Natural killer cell (primary cell): ENCODE data around the gene OPRL1. TPM values are rescaled to one million over a fixed set of nuclear protein-coding genes. Genes with fewer than 3 reads are reported as not detected.
"Not testable (repeated sequence)": the region's sequence is repeated elsewhere in the genome, so short reads cannot be mapped to it uniquely, and the experiment has no call there.

ENCODE experiments used
- ATAC-seq, 3 donors: fragments of 150-1000 bp in 2 of 3; fragments of 200-7000 bp in 1 of 3; cut with Tn5 transposase; 1 replicate in 1 of 3; 2 replicates in 2 of 3; pipeline ENCODE4 v1.10.0; 2021; ENCODE audit warnings: mild to moderate bottlenecking in 2 of 3, moderate library complexity in 2 of 3
- DNase-seq, 2 donors: peaks; one replicate each; pipeline versions ENCODE4 v3.0.0 to v3.0.0-alpha.2; 2013 to 2021; ENCODE audit warnings: mixed read lengths in 1 of 2
- H3K27ac ChIP-seq: one replicate; pipeline ENCODE4 v1.5.1; 2013; ENCODE audit warnings: mild to moderate bottlenecking, low read length
- H3K27me3 ChIP-seq: one replicate; pipeline ENCODE4 v1.6.1; 2013; ENCODE audit warnings: low read length; ENCODE audit not compliant: control insufficient read depth, insufficient read depth
- H3K36me3 ChIP-seq: one replicate; pipeline ENCODE4 v1.6.1; 2013; ENCODE audit warnings: low read length; ENCODE audit not compliant: control insufficient read depth, insufficient read depth
- H3K4me1 ChIP-seq: one replicate; pipeline ENCODE4 v1.6.1; 2013; ENCODE audit warnings: low read length; ENCODE audit not compliant: control insufficient read depth, insufficient read depth
- H3K4me3 ChIP-seq: one replicate; pipeline ENCODE4 v1.5.1; 2013; ENCODE audit warnings: low read length
- H3K9me3 ChIP-seq: one replicate; pipeline ENCODE4 v1.6.1; 2013; ENCODE audit warnings: low read length; ENCODE audit not compliant: control insufficient read depth, insufficient read depth
- H3K27ac Mint-ChIP-seq, 2 donors: one replicate each; pipeline ENCODE4 v1.8.0; 2022; ENCODE audit warnings: mild to moderate bottlenecking in 2 of 2, mixed read lengths in 2 of 2, moderate library complexity in 1 of 2
- H3K27me3 Mint-ChIP-seq, 2 donors: one replicate each; pipeline ENCODE4 v1.8.0; 2022; ENCODE audit warnings: low read depth in 2 of 2, mixed read lengths in 2 of 2
- H3K36me3 Mint-ChIP-seq: one replicate; pipeline ENCODE4 v1.8.0; 2022; ENCODE audit warnings: mixed read lengths
- H3K4me1 Mint-ChIP-seq, 2 donors: one replicate each; pipeline ENCODE4 v1.8.0; 2022; ENCODE audit warnings: mixed read lengths in 2 of 2
- H3K4me3 Mint-ChIP-seq: one replicate; pipeline ENCODE4 v1.8.0; 2022; ENCODE audit warnings: mild to moderate bottlenecking, moderate library complexity, mixed read lengths
- H3K9me3 Mint-ChIP-seq, 2 donors: one replicate each; pipeline ENCODE4 v1.8.0; 2022; ENCODE audit warnings: mixed read lengths in 2 of 2
- WGBS: methylation state at CpG from one replicate; pipeline ENCODE4 v1.1.7; 2013; ENCODE audit warnings: missing lambda C conversion rate; ENCODE audit not compliant: insufficient coverage; 5-methylcytosine and 5-hydroxymethylcytosine counted together
- intact Hi-C: fragments of 100-400 bp; cut with micrococcal nuclease; formaldehyde crosslinking; loops from one replicate; pipeline ENCODE4 v1.14.2; 2022
- total RNA-seq, 4 donors: library from RNA; stranded (reverse); fragments of 120-200 nt in 1 of 4; gene quantifications; one replicate each; pipeline versions ENCODE4 v1.2.3 to v1.2.4, GENCODE V29; 2013 to 2022
- TF ChIP-seq, protein P1 (sequence below): fragments of 200-600 bp; IDR thresholded peaks from one replicate; pipeline ENCODE4 v1.8.0; 2022; ENCODE audit warnings: antibody characterized with exemption

Gene OPRL1
- total RNA-seq, 3 donors from 2014 or later (not counting 1 experiment from before 2014, with no cell fraction given): 1.2 to 2.2 (median 1.4) TPM

DNA sequence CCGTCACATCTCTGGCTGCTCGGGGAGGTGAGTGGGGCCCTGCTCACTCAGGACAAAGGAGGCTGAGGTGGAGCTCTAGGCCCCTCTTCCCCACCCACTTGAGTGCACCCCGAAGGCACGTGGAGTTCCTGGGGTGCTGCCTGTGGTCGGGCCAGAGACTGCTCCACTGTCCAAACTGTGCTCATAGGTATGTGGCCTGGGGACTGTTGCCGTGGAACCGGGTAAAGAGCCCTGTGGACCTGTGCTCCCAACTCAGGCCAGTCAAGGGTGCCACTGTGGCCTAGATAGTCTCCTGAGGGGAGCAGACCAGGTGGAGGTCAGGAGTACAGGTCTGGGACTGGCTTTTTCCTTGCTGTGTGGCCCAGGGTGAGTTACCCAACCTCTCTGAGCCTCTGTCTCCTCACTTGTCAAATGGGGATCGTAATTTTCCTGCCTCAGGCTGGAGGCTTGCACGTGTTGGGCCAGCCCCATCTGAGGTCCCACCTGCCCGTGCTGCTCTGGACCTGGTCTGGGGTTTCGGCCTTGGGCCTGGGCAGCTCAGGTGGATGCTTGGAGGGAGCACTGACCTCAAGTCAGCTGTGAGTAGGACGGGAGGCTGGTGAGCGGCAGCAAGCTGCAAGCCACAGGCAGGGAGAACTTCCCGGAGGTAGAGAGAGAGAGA lies 39.9 kb downstream of the OPRL1 start:
- Histone ChIP-seq H3K4me3 (no peak overlapping the region), H3K9me3 (no peaks in the 10 kb centered on the region), H3K27ac (no peak overlapping the region), H3K4me1 (peaks cover 10% of the 10 kb centered on the region), H3K36me3 (no peaks in the 10 kb centered on the region), H3K27me3 (peaks cover 5% of the 10 kb centered on the region)
- intact Hi-C loops: loop anchor here (1.0 to 5.0 kb wide), 5 partner anchors 37 to 581 kb away; partner anchors contain the start of gene PRPF6
- 68% methylated on average over 13 of the region's 14 CpGs for WGBS
- H3K36me3 Mint-ChIP-seq: no peaks in the 10 kb centered on the region
- TF ChIP-seq, protein P1, sequence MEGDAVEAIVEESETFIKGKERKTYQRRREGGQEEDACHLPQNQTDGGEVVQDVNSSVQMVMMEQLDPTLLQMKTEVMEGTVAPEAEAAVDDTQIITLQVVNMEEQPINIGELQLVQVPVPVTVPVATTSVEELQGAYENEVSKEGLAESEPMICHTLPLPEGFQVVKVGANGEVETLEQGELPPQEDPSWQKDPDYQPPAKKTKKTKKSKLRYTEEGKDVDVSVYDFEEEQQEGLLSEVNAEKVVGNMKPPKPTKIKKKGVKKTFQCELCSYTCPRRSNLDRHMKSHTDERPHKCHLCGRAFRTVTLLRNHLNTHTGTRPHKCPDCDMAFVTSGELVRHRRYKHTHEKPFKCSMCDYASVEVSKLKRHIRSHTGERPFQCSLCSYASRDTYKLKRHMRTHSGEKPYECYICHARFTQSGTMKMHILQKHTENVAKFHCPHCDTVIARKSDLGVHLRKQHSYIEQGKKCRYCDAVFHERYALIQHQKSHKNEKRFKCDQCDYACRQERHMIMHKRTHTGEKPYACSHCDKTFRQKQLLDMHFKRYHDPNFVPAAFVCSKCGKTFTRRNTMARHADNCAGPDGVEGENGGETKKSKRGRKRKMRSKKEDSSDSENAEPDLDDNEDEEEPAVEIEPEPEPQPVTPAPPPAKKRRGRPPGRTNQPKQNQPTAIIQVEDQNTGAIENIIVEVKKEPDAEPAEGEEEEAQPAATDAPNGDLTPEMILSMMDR: no peak
- peak in 1 of 3 donors; percentile 23 for ATAC-seq
- H3K27me3 Mint-ChIP-seq: peaks cover 9 to 14% of the 10 kb centered on the region in 2 donors
- peak overlapping the region; percentile 77 for H3K4me3 Mint-ChIP-seq
- peaks cover 8% of the 10 kb centered on the region in 2 donors for H3K4me1 Mint-ChIP-seq
- DNase-seq: peak in 1 of 2 donors; percentile 31
- H3K27ac Mint-ChIP-seq: peak overlapping the region; percentile 78 to 91
- H3K9me3 Mint-ChIP-seq: no peaks in the 10 kb centered on the region

DNA sequence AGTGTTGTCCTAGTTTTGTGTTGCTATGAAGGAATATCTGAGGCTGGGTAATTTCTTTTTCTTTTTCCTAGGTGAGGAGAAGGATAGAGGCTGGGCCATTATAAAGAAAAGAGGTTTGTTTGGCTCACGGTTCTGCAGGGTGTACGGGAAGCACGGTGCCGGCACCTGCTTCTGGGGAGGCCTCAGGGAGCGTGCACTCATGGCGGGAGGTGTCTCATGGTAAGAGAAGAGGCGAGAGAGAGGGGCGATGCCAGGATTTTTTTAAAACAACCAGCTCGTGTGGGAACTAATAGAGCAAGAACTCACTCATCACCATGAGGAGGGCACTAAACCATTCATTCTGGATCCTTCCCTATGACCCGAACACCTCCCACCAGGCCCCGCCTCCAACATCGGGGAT lies 41.7 kb downstream of the OPRL1 start:
- TF ChIP-seq, protein P1: no peak
- no peak overlapping the region for H3K4me3 Mint-ChIP-seq
- no peak for ATAC-seq

DNA sequence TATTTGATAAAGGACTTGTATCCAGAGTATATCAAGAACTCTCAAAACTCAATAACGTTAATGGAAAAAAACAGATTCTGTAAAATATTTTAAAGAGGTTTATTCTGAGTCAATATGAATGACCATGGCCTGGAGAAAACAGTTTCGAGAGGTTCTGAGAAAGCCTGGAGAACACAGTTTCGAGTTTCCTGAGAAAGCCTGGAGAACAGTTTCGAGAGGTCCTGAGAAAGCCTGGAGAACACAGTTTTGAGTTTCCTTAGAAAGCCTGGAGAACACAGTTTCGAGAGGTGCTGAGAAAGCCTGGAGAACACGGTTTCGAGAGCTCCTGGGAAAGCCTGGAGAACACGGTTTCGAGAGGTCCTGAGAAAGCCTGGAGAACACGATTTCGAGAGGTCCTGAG lies 43.0 kb downstream of the OPRL1 start:
- H3K9me3 Mint-ChIP-seq, H3K27me3 ChIP-seq, H3K27ac Mint-ChIP-seq, H3K4me1 Mint-ChIP-seq, ATAC-seq, H3K36me3 ChIP-seq, H3K27ac ChIP-seq, H3K4me3 Mint-ChIP-seq, H3K9me3 ChIP-seq, H3K4me3 ChIP-seq, H3K36me3 Mint-ChIP-seq, DNase-seq: not testable (repeated sequence)
- H3K27me3 Mint-ChIP-seq: peaks cover 9 to 14% of the 10 kb centered on the region in 2 donors
- 88% methylated on average over 11 of the region's 11 CpGs for WGBS
- intact Hi-C loops: loop anchor here (5.0 kb wide), 1 partner anchor 336 kb away; no protein-coding TSS in a partner anchor
- H3K4me1 ChIP-seq: peaks cover 10% of the 10 kb centered on the region

More for the DNA sequence above, 41.7 kb downstream of the OPRL1 start:
- Mint-ChIP-seq H3K36me3 (no peaks in the 10 kb centered on the region), H3K27ac (no peak overlapping the region), H3K9me3 (no peaks in the 10 kb centered on the region), H3K27me3 (peaks cover 9 to 14% of the 10 kb centered on the region in 2 donors), H3K4me1 (peaks cover 8% of the 10 kb centered on the region in 2 donors)
- H3K36me3 ChIP-seq: no peaks in the 10 kb centered on the region
- DNase-seq: no peak
- H3K4me3 ChIP-seq: no peak overlapping the region
- peaks cover 5% of the 10 kb centered on the region for H3K27me3 ChIP-seq
- WGBS: 92% methylated on average over 12 of the region's 12 CpGs
- no peak overlapping the region for H3K27ac ChIP-seq
- peaks cover 10% of the 10 kb centered on the region for H3K4me1 ChIP-seq
- H3K9me3 ChIP-seq: no peaks in the 10 kb centered on the region
- intact Hi-C loops: loop anchor here (2.0 to 5.0 kb wide), 4 partner anchors 39 to 583 kb away; partner anchors contain the start of gene PRPF6

DNA sequence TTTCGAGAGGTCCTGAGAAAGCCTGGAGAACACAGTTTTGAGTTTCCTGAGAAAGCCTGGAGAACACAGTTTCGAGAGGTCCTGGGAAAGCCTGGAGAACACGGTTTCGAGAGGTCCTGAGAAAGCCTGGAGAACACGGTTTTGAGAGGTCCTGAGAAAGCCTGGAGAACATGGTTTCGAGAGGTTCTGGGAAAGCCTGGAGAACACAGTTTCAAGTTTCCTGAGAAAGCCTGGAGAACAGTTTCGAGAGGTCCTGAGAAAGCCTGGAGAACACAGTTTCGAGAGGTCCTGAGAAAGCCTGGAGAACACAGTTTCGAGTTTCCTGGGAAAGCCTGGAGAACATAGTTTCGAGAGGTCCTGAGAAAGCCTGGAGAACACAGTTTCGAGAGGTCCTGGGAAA lies 43.6 kb downstream of the OPRL1 start:
- peaks cover 10% of the 10 kb centered on the region for H3K4me1 ChIP-seq
- H3K36me3 ChIP-seq, H3K27ac Mint-ChIP-seq, H3K4me1 Mint-ChIP-seq, H3K9me3 ChIP-seq, H3K4me3 Mint-ChIP-seq, H3K36me3 Mint-ChIP-seq, H3K4me3 ChIP-seq, H3K27me3 ChIP-seq, DNase-seq, ATAC-seq, H3K27ac ChIP-seq, H3K9me3 Mint-ChIP-seq: not testable (repeated sequence)
- WGBS: 83% methylated on average over 11 of the region's 11 CpGs
- intact Hi-C loops: loop anchor here (5.0 kb wide), 1 partner anchor 336 kb away; no protein-coding TSS in a partner anchor
- H3K27me3 Mint-ChIP-seq: peaks cover 12 to 19% of the 10 kb centered on the region in 2 donors
